ENCODE results near the gene GNAO1.

The GNAO1 gene

GRCh38 chr16:56272583-56272894 is 81.2 kb downstream of the GNAO1 start:
- H3K4me1 ChIP-seq (ENCODE audit: low read length): no peaks in the 10 kb centered on the region
- H3K27ac ChIP-seq (ENCODE audit: low read length): no peak overlapping the region
- H3K79me2 ChIP-seq (ENCODE audit: low read length): no peaks in the 10 kb centered on the region
- H3K27me3 ChIP-seq (replicated peaks; ENCODE audit: insufficient read depth, low read length): no peaks in the 10 kb centered on the region
- no peaks in the 10 kb centered on the region for H3K9me3 ChIP-seq (replicated peaks; ENCODE audit: insufficient read depth, low read length)
- no peak for DNase-seq
- no peaks in the 10 kb centered on the region for H3K36me3 ChIP-seq (replicated peaks; ENCODE audit: insufficient read depth, low read length)
- H4K20me1 ChIP-seq (ENCODE audit: insufficient read depth, low read length): no peaks in the 10 kb centered on the region
- no peak overlapping the region for H3K9ac ChIP-seq (ENCODE audit: low read length)
- no peak overlapping the region for H3K4me3 ChIP-seq (ENCODE audit: low read length)
- H3F3A ChIP-seq (ENCODE audit: insufficient read depth, low read length): no peaks in the 10 kb centered on the region
- no peak overlapping the region for H3K4me2 ChIP-seq (ENCODE audit: low read depth, low read length)
- no peaks in the 10 kb centered on the region for H3K9me2 ChIP-seq (replicated peaks; ENCODE audit: insufficient read depth, low read length)
- TF ChIP-seq, protein P1, sequence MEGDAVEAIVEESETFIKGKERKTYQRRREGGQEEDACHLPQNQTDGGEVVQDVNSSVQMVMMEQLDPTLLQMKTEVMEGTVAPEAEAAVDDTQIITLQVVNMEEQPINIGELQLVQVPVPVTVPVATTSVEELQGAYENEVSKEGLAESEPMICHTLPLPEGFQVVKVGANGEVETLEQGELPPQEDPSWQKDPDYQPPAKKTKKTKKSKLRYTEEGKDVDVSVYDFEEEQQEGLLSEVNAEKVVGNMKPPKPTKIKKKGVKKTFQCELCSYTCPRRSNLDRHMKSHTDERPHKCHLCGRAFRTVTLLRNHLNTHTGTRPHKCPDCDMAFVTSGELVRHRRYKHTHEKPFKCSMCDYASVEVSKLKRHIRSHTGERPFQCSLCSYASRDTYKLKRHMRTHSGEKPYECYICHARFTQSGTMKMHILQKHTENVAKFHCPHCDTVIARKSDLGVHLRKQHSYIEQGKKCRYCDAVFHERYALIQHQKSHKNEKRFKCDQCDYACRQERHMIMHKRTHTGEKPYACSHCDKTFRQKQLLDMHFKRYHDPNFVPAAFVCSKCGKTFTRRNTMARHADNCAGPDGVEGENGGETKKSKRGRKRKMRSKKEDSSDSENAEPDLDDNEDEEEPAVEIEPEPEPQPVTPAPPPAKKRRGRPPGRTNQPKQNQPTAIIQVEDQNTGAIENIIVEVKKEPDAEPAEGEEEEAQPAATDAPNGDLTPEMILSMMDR (IDR thresholded peaks at IDR 0.05; ENCODE audit: low read length): no peak
- TF ChIP-seq EZH2phosphoT487 (IDR thresholded peaks at IDR 0.05; ENCODE audit: low read length) (no peak), EZH2 (optimal IDR thresholded peaks at IDR 0.05; ENCODE audit: low read depth, low read length) (no peak)
- no peak overlapping the region for H2AFZ ChIP-seq (ENCODE audit: low read length)

DNA sequence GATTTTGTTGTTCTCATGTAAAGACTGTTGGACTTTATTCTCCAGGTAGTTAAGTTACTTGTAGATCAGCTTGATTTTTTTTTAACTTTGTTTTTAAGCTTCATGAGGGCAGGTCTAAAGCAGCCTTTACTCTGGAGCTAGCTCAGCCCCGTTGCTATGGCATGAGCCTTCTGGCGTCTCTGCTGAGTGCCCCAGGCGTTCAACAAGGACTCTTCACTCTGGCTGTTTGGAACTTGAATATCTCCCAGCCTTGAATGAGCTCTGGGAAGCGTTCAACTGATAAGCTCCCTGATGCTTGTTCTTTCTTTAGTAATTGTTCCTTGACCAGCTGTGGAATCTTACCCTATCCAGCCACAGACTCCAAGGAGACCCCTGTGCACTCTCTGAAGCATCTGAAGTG is 82.3 kb downstream of the GNAO1 start:
- no peaks in the 10 kb centered on the region for H3K79me2 ChIP-seq (ENCODE audit: low read length)
- no peak overlapping the region for H3K4me3 ChIP-seq (ENCODE audit: low read length)
- H3K27ac ChIP-seq (ENCODE audit: low read length): no peak overlapping the region
- no peak for DNase-seq
- no peak overlapping the region for H3K4me2 ChIP-seq (ENCODE audit: low read depth, low read length)
- H3F3A ChIP-seq (ENCODE audit: insufficient read depth, low read length): no peaks in the 10 kb centered on the region
- TF ChIP-seq, protein P1 (IDR thresholded peaks at IDR 0.05; ENCODE audit: low read length): no peak
- TF ChIP-seq EZH2 (optimal IDR thresholded peaks at IDR 0.05; ENCODE audit: low read depth, low read length): no peak
- TF ChIP-seq EZH2phosphoT487 (IDR thresholded peaks at IDR 0.05; ENCODE audit: low read length): no peak
- H3K36me3 ChIP-seq (replicated peaks; ENCODE audit: insufficient read depth, low read length): no peaks in the 10 kb centered on the region
- H3K9ac ChIP-seq (ENCODE audit: low read length): no peak overlapping the region
- H3K9me3 ChIP-seq (replicated peaks; ENCODE audit: insufficient read depth, low read length): no peaks in the 10 kb centered on the region
- H3K9me2 ChIP-seq (replicated peaks; ENCODE audit: insufficient read depth, low read length): no peaks in the 10 kb centered on the region
- no peaks in the 10 kb centered on the region for H3K27me3 ChIP-seq (replicated peaks; ENCODE audit: insufficient read depth, low read length)
- H4K20me1 ChIP-seq (ENCODE audit: insufficient read depth, low read length): no peaks in the 10 kb centered on the region
- no peaks in the 10 kb centered on the region for H3K4me1 ChIP-seq (ENCODE audit: low read length)
- no peak overlapping the region for H2AFZ ChIP-seq (ENCODE audit: low read length)

DNA sequence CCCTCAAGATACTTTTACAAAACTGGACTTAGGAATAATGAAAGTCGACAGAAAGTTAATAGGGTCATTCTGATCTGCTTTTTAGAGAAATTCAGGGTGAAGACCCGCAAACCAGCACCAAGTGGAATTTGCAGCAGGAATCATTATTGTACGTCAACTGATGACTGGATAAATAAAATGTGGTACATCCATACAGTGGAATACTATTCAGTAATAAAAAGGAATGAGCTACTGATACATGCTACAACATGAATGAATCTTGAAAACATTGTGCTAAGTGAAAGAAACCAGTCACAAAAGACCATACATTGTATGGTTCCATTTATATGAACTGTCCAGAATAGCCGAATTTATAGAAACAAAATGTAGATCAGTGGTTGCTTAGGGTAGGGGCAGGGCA is 83.1 kb downstream of the GNAO1 start:
- H3K9me3 ChIP-seq (replicated peaks; ENCODE audit: insufficient read depth, low read length): no peaks in the 10 kb centered on the region
- no peaks in the 10 kb centered on the region for H4K20me1 ChIP-seq (ENCODE audit: insufficient read depth, low read length)
- no peak overlapping the region for H3K9ac ChIP-seq (ENCODE audit: low read length)
- no peak overlapping the region for H3K27ac ChIP-seq (ENCODE audit: low read length)
- no peaks in the 10 kb centered on the region for H3K4me1 ChIP-seq (ENCODE audit: low read length)
- H3K27me3 ChIP-seq (replicated peaks; ENCODE audit: insufficient read depth, low read length): no peaks in the 10 kb centered on the region
- no peak overlapping the region for H2AFZ ChIP-seq (ENCODE audit: low read length)
- TF ChIP-seq EZH2phosphoT487 (IDR thresholded peaks at IDR 0.05; ENCODE audit: low read length) (no peak), EZH2 (optimal IDR thresholded peaks at IDR 0.05; ENCODE audit: low read depth, low read length) (no peak)
- TF ChIP-seq, protein P1 (IDR thresholded peaks at IDR 0.05; ENCODE audit: low read length): no peak
- no peaks in the 10 kb centered on the region for H3K79me2 ChIP-seq (ENCODE audit: low read length)
- no peak overlapping the region for H3K4me2 ChIP-seq (ENCODE audit: low read depth, low read length)
- H3K9me2 ChIP-seq (replicated peaks; ENCODE audit: insufficient read depth, low read length): no peaks in the 10 kb centered on the region
- H3K4me3 ChIP-seq (ENCODE audit: low read length): no peak overlapping the region
- no peaks in the 10 kb centered on the region for H3K36me3 ChIP-seq (replicated peaks; ENCODE audit: insufficient read depth, low read length)
- H3F3A ChIP-seq (ENCODE audit: insufficient read depth, low read length): no peaks in the 10 kb centered on the region
- no peak for DNase-seq

All from MM.1S (cell line).